HepG2 (cell line): ENCODE measurements around the gene ZNF800. TPM values are rescaled to one million over a fixed set of nuclear protein-coding genes. Genes with fewer than 3 reads are reported as not detected.

ENCODE experiments used
- ATAC-seq: fragments of 200-7000 bp; cut with Tn5 transposase; 3 replicates; pipeline ENCODE4 v1.9.1; 2020; ENCODE audit warnings: mild to moderate bottlenecking, moderate library complexity
- BruUV-seq: library from RNA; stranded (reverse); fragments of 400-500 nt; replicated peaks from 2 replicates; lab custom pipeline; 2021; lab: Mats Ljungman, UMichigan
- CTCF ChIA-PET: fragments of 300-600 bp; formaldehyde crosslinking; extraction: SDS; loops from one replicate; lab custom pipeline; 2021; ENCODE audit warnings: low total read pairs, inconsistent platforms, low intra/inter-chr PET ratio; lab: Yijun Ruan, JAX
- POLR2A ChIA-PET: fragments of 350-600 bp; sonication (Branson Sonifier 250); formaldehyde crosslinking; loops from one replicate; lab custom pipeline; 2020; ENCODE audit warnings: antibody characterized with exemption, inconsistent platforms; lab: Yijun Ruan, JAX
- DNase-seq: peaks from one replicate; pipeline ENCODE4 v3.0.0-alpha.2; 2015; ENCODE audit warnings: low spot score
- FAIRE-seq: peaks from 3 replicates; lab custom pipeline; 2011; peaks lifted over from hg19 to GRCh38; lab: Jason Lieb, UNC
- H2AFZ ChIP-seq: one replicate; pipeline ENCODE4 v1.6.1; 2011; ENCODE audit warnings: low read length, inconsistent platforms
- H3K27ac ChIP-seq: fragments of 300-600 bp; 3 replicates; pipeline ENCODE4 v1.8.0; 2011; ENCODE audit warnings: mixed run types, mild to moderate bottlenecking, mixed read lengths, low read length, inconsistent platforms; ENCODE audit not compliant: insufficient read depth; ENCODE audit errors: extremely low read length
- H3K27me3 ChIP-seq, 2 experiments: fragments of 200-600 bp in 1 of 2; 2 replicates in 1 of 2; 3 replicates in 1 of 2; pipeline versions ENCODE4 v1.6.0 to v1.8.0; 2011; ENCODE audit warnings: low read length in 2 of 2, mild to moderate bottlenecking in 2 of 2, moderate library complexity in 2 of 2, inconsistent platforms in 1 of 2; ENCODE audit not compliant: insufficient read depth in 2 of 2, control insufficient read depth in 1 of 2
- H3K36me3 ChIP-seq, 2 experiments: fragments of 200-600 bp in 1 of 2; replicated peaks in 1 of 2; 2 replicates in 1 of 2; 3 replicates in 1 of 2; pipeline versions ENCODE4 v1.5.1 to v1.8.0; 2011; ENCODE audit warnings: low read length in 2 of 2, inconsistent platforms in 1 of 2; ENCODE audit not compliant: insufficient read depth in 2 of 2, control insufficient read depth in 1 of 2
- H3K4me1 ChIP-seq: 2 replicates; pipeline ENCODE4 v1.5.1; 2012; ENCODE audit warnings: low read length, inconsistent platforms; ENCODE audit not compliant: insufficient read depth
- H3K4me2 ChIP-seq: 2 replicates; pipeline ENCODE4 v1.6.0; 2011; ENCODE audit warnings: low read depth, low read length, inconsistent platforms
- H3K4me3 ChIP-seq, 3 experiments: fragments of 200-600 bp in 1 of 3; sonication (generic), shearing (Covaris generic) in 1 of 3; replicated peaks in 1 of 3; 2 replicates each; pipeline ENCODE4 v1.5.1; 2011 to 2016; ENCODE audit warnings: low read length in 3 of 3, inconsistent platforms in 2 of 3, low read depth in 2 of 3, mild to moderate bottlenecking in 2 of 3, control low read depth in 1 of 3, mixed read lengths in 1 of 3; ENCODE audit not compliant: insufficient read depth in 1 of 3
- H3K79me2 ChIP-seq: one replicate; pipeline ENCODE4 v1.6.1; 2011; ENCODE audit warnings: low read length, inconsistent platforms; ENCODE audit not compliant: insufficient read depth
- H3K9ac ChIP-seq: 2 replicates; pipeline ENCODE4 v1.6.0; 2011; ENCODE audit warnings: mild to moderate bottlenecking, low read depth, low read length, inconsistent platforms; ENCODE audit not compliant: insufficient read depth
- H3K9me3 ChIP-seq: 2 replicates; pipeline ENCODE4 v1.5.1; 2012; ENCODE audit warnings: mild to moderate bottlenecking, low read length
- H4K20me1 ChIP-seq: 2 replicates; pipeline ENCODE4 v1.6.0; 2011; ENCODE audit warnings: inconsistent platforms, mild to moderate bottlenecking, low read length, moderate library complexity; ENCODE audit not compliant: insufficient read depth
- DMAP1 ChIP-seq: IDR thresholded peaks from 2 replicates; pipeline ENCODE4 v1.6.1; 2016
- FLYWCH1 ChIP-seq: sonication (generic); formaldehyde crosslinking; IDR thresholded peaks from 2 replicates; pipeline ENCODE4 v1.8.1; 2023; ENCODE audit warnings: mild to moderate bottlenecking, missing genetic modification reagents
- FOXP4 ChIP-seq: sonication (generic); formaldehyde crosslinking; IDR thresholded peaks from 2 replicates; pipeline ENCODE4 v1.4.0; 2020; ENCODE audit warnings: missing genetic modification reagents
- KLF12 ChIP-seq: sonication (generic); formaldehyde crosslinking; IDR thresholded peaks from 2 replicates; pipeline ENCODE4 v1.4.0; 2020; ENCODE audit warnings: missing genetic modification reagents, borderline replicate concordance
- NFE2 ChIP-seq: sonication (generic); formaldehyde crosslinking; IDR thresholded peaks from 2 replicates; pipeline ENCODE4 v1.4.0; 2020; ENCODE audit warnings: missing genetic modification reagents
- NONO ChIP-seq, 2 experiments: fragments of 450-650 bp in 1 of 2; sonication (generic) in 1 of 2; formaldehyde crosslinking in 1 of 2; IDR thresholded peaks in 1 of 2; conservative IDR thresholded peaks in 1 of 2; 2 replicates each; pipeline versions ENCODE4 v1.6.1 to v1.8.0; 2017 to 2022; ENCODE audit warnings: mild to moderate bottlenecking in 1 of 2, missing genetic modification reagents in 1 of 2, moderate library complexity in 1 of 2
- SATB2 ChIP-seq: sonication (generic); formaldehyde crosslinking; IDR thresholded peaks from 2 replicates; pipeline ENCODE4 v1.5.0; 2020; ENCODE audit warnings: missing genetic modification reagents
- ZBTB10 ChIP-seq: sonication (generic); formaldehyde crosslinking; IDR thresholded peaks from 2 replicates; pipeline ENCODE4 v1.4.0; 2020; ENCODE audit warnings: missing genetic modification reagents, borderline replicate concordance
- ZBTB33 ChIP-seq: sonication (generic); formaldehyde crosslinking; IDR thresholded peaks from 2 replicates; pipeline ENCODE4 v1.4.0; 2020; ENCODE audit warnings: missing genetic modification reagents
- ZNF263 ChIP-seq: sonication (generic); formaldehyde crosslinking; IDR thresholded peaks from 2 replicates; pipeline ENCODE4 v1.4.0; 2020; ENCODE audit warnings: missing genetic modification reagents
- ZNF44 ChIP-seq: sonication (generic); formaldehyde crosslinking; IDR thresholded peaks from 2 replicates; pipeline ENCODE4 v1.5.1; 2020; ENCODE audit warnings: mild to moderate bottlenecking, missing genetic modification reagents
- WGBS: methylation state at CpG from one replicate; pipeline ENCODE4 v1.1.6; 2017; ENCODE audit warnings: low lambda C conversion rate; 5-methylcytosine and 5-hydroxymethylcytosine counted together
- in situ Hi-C: cut with HindIII; loops from 2 replicates; pipeline ENCODE4 v1.10.0; 2017; ENCODE audit warnings: low pct_unique_long_range_greater_than_20kb; ENCODE audit not compliant: extremely low pct_ligation_motif_present
- intact Hi-C: fragments of 100-400 bp; cut with micrococcal nuclease; formaldehyde crosslinking; loops from one replicate; pipeline ENCODE4 v1.10.0; 2022; ENCODE audit not compliant: unreplicated experiment
- polyA plus RNA-seq, 8 experiments: library from polyadenylated mRNA; depleted of rRNA in 3 of 8; stranded (reverse) in 7 of 8; unstranded in 1 of 8; fragments of >200 nt; fragmentation: Illumina TruSeq in 4 of 8; extraction: Trizol in 4 of 8; gene quantifications; 2 replicates each; pipeline versions ENCODE4 v1.2.1 to v1.2.3, GENCODE V29; 2011 to 2016; ENCODE audit warnings: low read depth in 4 of 8, missing spikeins in 1 of 8, mixed read lengths in 1 of 8; ENCODE audit not compliant: insufficient read depth in 1 of 8
- total RNA-seq, 5 experiments: library from RNA; depleted of rRNA; stranded (reverse); fragments of >200 nt; fragmentation: Illumina TruSeq; extraction: Trizol; gene quantifications; 2 replicates each; pipeline ENCODE4 v1.2.3, GENCODE V29; 2016; ENCODE audit warnings: low read depth in 1 of 5

ZNF800 gene
- total and polyA plus RNA-seq, 2 of the 13 experiments (the other 11 are each of a cell fraction or from before 2014, with no cell fraction given), result 7.1 to 12.7 TPM

GRCh38 chr7:127365164-127365956, 27.1 kb downstream of the ZNF800 start:
- FAIRE-seq (no peak), DNase-seq (no peak)
- in situ Hi-C loops (no loop called here), intact Hi-C loops (no loop called here)
- Histone ChIP-seq H3K27ac (no peak overlapping the region), H3K36me3 (peaks cover 4 to 5% of the 10 kb centered on the region in 2 experiments)
- CTCF ChIA-PET, result no interaction called here
- 95% methylated on average over 5 of the region's 5 CpGs for whole genome bisulfite sequencing
- TF ChIP-seq KLF12 (CRISPR knock-in tag) (no peak), FOXP4 (CRISPR knock-in tag) (no peak), FLYWCH1 (CRISPR knock-in tag) (no peak), ZBTB10 (CRISPR knock-in tag) (no peak), ZNF263 (no peak), ZBTB33 (CRISPR knock-in tag) (no peak), DMAP1 (no peak), NFE2 (no peak), NONO (IDR thresholded peaks at IDR 0.05) (no peak), NONO (CRISPR knock-in tag; conservative IDR thresholded peaks at IDR 0.05) (no peak), ZNF44 (CRISPR knock-in tag) (no peak), SATB2 (CRISPR knock-in tag) (no peak)
- TF ChIP-seq, all 625 proteins: peak for 0
- H3K4me1 ChIP-seq, result no peaks in the 10 kb centered on the region
- no peaks in the 10 kb centered on the region for H3K79me2 ChIP-seq
- no peak overlapping the region for H2AFZ ChIP-seq
- no peak for ATAC-seq
- H3K9ac ChIP-seq, result no peak overlapping the region
- no peak overlapping the region for H3K4me2 ChIP-seq
- no peak overlapping the region for H3K4me3 ChIP-seq
- H3K27me3 ChIP-seq, result no peaks in the 10 kb centered on the region
- POLR2A ChIA-PET, result no interaction called here
- no peaks in the 10 kb centered on the region for H4K20me1 ChIP-seq
- no TSS peak for BruUV-seq
- no peaks in the 10 kb centered on the region for H3K9me3 ChIP-seq
